Skeletal muscle tissue (tissue), 4 donors: Measurements from ENCODE around the gene LAMA2. TPM values are rescaled to one million over a fixed set of nuclear protein-coding genes. Genes with fewer than 3 reads are reported as not detected.

ENCODE experiments used
- H3K27ac ChIP-seq: one replicate; pipeline ENCODE4 v1.7.0; 2013; ENCODE audit warnings: mild to moderate bottlenecking, low read depth, low read length, inconsistent platforms
- H3K27me3 ChIP-seq, 3 donors: one replicate each; pipeline ENCODE4 v1.7.0; 2013; ENCODE audit warnings: low read length in 3 of 3; ENCODE audit not compliant: control insufficient read depth in 3 of 3, insufficient read depth in 3 of 3
- H3K36me3 ChIP-seq, 3 donors: one replicate each; pipeline ENCODE4 v1.7.0; 2013; ENCODE audit warnings: low read length in 3 of 3; ENCODE audit not compliant: control insufficient read depth in 3 of 3, insufficient read depth in 3 of 3
- H3K4me1 ChIP-seq, 3 donors: one replicate each; pipeline ENCODE4 v1.7.0; 2013; ENCODE audit warnings: low read length in 3 of 3, mild to moderate bottlenecking in 3 of 3; ENCODE audit not compliant: control insufficient read depth in 3 of 3, insufficient read depth in 3 of 3
- H3K4me3 ChIP-seq, 3 donors: one replicate each; pipeline ENCODE4 v1.7.0; 2013; ENCODE audit warnings: low read length in 3 of 3
- H3K9ac ChIP-seq, 3 donors: one replicate each; pipeline ENCODE4 v1.7.0; 2013; ENCODE audit warnings: low read length in 3 of 3, mild to moderate bottlenecking in 3 of 3, moderate library complexity in 2 of 3, low read depth in 1 of 3
- H3K9me3 ChIP-seq, 3 donors: one replicate each; pipeline ENCODE4 v1.7.0; 2013; ENCODE audit warnings: low read length in 3 of 3; ENCODE audit not compliant: control insufficient read depth in 3 of 3
- total RNA-seq: library from RNA; depleted of rRNA; stranded (reverse); fragments of >200 nt; gene quantifications from one replicate; pipeline ENCODE4 v1.2.3, GENCODE V29; 2014
- donor health status: Osteomylitis.

The LAMA2 gene
- total RNA-seq, 1 donor from 2014 or later, result 187 TPM

- H3K9me3 ChIP-seq, result no peaks in the 10 kb centered on the region
- no peaks in the 10 kb centered on the region for H3K4me1 ChIP-seq
- H3K36me3 ChIP-seq, result no peaks in the 10 kb centered on the region
- no peaks in the 10 kb centered on the region for H3K27me3 ChIP-seq
- no peak overlapping the region for H3K27ac ChIP-seq
- no peak overlapping the region for H3K4me3 ChIP-seq
- H3K9ac ChIP-seq, result no peak overlapping the region
Measured at GRCh38 chr6:129342243-129342642, 459.3 kb downstream of the LAMA2 start.

GRCh38 chr6:129342796-129343195 is 459.9 kb downstream of the LAMA2 start:
- no peaks in the 10 kb centered on the region for H3K4me1 ChIP-seq
- no peak overlapping the region for H3K9ac ChIP-seq
- H3K36me3 ChIP-seq, result no peaks in the 10 kb centered on the region
- no peaks in the 10 kb centered on the region for H3K27me3 ChIP-seq
- no peaks in the 10 kb centered on the region for H3K9me3 ChIP-seq
- H3K4me3 ChIP-seq, result no peak overlapping the region
- no peak overlapping the region for H3K27ac ChIP-seq

- H3K4me1 ChIP-seq, result no peaks in the 10 kb centered on the region
- no peak overlapping the region for H3K4me3 ChIP-seq
- no peaks in the 10 kb centered on the region for H3K27me3 ChIP-seq
- no peak overlapping the region for H3K9ac ChIP-seq
- no peaks in the 10 kb centered on the region for H3K36me3 ChIP-seq
- H3K9me3 ChIP-seq, result no peaks in the 10 kb centered on the region
- no peak overlapping the region for H3K27ac ChIP-seq
Measured at GRCh38 chr6:129344379-129344778, 461.4 kb downstream of the LAMA2 start.

GRCh38 chr6:129345890-129346289 is 463.0 kb downstream of the LAMA2 start:
- no peak overlapping the region for H3K27ac ChIP-seq
- H3K4me1 ChIP-seq, result no peaks in the 10 kb centered on the region
- no peaks in the 10 kb centered on the region for H3K9me3 ChIP-seq
- no peak overlapping the region for H3K9ac ChIP-seq
- H3K36me3 ChIP-seq, result peaks cover 0 to 2% (median 0%) of the 10 kb centered on the region in 3 donors
- H3K27me3 ChIP-seq, result no peaks in the 10 kb centered on the region
- H3K4me3 ChIP-seq, result no peak overlapping the region

GRCh38 chr6:129346964-129347363 is 464.0 kb downstream of the LAMA2 start:
- H3K4me1 ChIP-seq, result no peaks in the 10 kb centered on the region
- no peaks in the 10 kb centered on the region for H3K27me3 ChIP-seq
- H3K27ac ChIP-seq, result no peak overlapping the region
- no peak overlapping the region for H3K9ac ChIP-seq
- H3K36me3 ChIP-seq, result peaks cover 0 to 2% (median 0%) of the 10 kb centered on the region in 3 donors
- no peaks in the 10 kb centered on the region for H3K9me3 ChIP-seq
- H3K4me3 ChIP-seq, result no peak overlapping the region

GRCh38 chr6:129350278-129350677 is 467.3 kb downstream of the LAMA2 start:
- H3K9me3 ChIP-seq, result no peaks in the 10 kb centered on the region
- H3K9ac ChIP-seq, result no peak overlapping the region
- no peak overlapping the region for H3K27ac ChIP-seq
- H3K36me3 ChIP-seq, result peaks cover 0 to 2% (median 0%) of the 10 kb centered on the region in 3 donors
- H3K4me3 ChIP-seq, result no peak overlapping the region
- H3K4me1 ChIP-seq, result peaks cover 0 to 3% (median 0%) of the 10 kb centered on the region in 3 donors
- H3K27me3 ChIP-seq, result no peaks in the 10 kb centered on the region

GRCh38 chr6:129351807-129352206 is 468.9 kb downstream of the LAMA2 start:
- Histone ChIP-seq H3K9ac (no peak overlapping the region), H3K9me3 (no peaks in the 10 kb centered on the region), H3K4me1 (peaks cover 0 to 3% (median 0%) of the 10 kb centered on the region in 3 donors), H3K27ac (no peak overlapping the region), H3K36me3 (peaks cover 0 to 2% (median 0%) of the 10 kb centered on the region in 3 donors), H3K4me3 (no peak overlapping the region), H3K27me3 (no peaks in the 10 kb centered on the region)

- H3K9ac ChIP-seq, result no peak overlapping the region
- no peak overlapping the region for H3K27ac ChIP-seq
- H3K27me3 ChIP-seq, result no peaks in the 10 kb centered on the region
- H3K4me3 ChIP-seq, result no peak overlapping the region
- no peaks in the 10 kb centered on the region for H3K9me3 ChIP-seq
- peaks cover 0 to 3% (median 0%) of the 10 kb centered on the region in 3 donors for H3K4me1 ChIP-seq
- peaks cover 0 to 2% (median 0%) of the 10 kb centered on the region in 3 donors for H3K36me3 ChIP-seq
Measured at GRCh38 chr6:129353067-129353466, 470.1 kb downstream of the LAMA2 start.

- Histone ChIP-seq H3K9ac (no peak overlapping the region), H3K4me3 (no peak overlapping the region), H3K27me3 (no peaks in the 10 kb centered on the region), H3K36me3 (no peaks in the 10 kb centered on the region), H3K9me3 (no peaks in the 10 kb centered on the region), H3K27ac (no peak overlapping the region), H3K4me1 (peaks cover 0 to 3% (median 0%) of the 10 kb centered on the region in 3 donors)
Measured at GRCh38 chr6:129356129-129356528, 473.2 kb downstream of the LAMA2 start.

GRCh38 chr6:129359811-129360681 is 477.1 kb downstream of the LAMA2 start:
- no peak overlapping the region for H3K27ac ChIP-seq
- no peak overlapping the region for H3K4me3 ChIP-seq
- H3K36me3 ChIP-seq, result no peaks in the 10 kb centered on the region
- H3K9ac ChIP-seq, result no peak overlapping the region
- H3K9me3 ChIP-seq, result no peaks in the 10 kb centered on the region
- H3K4me1 ChIP-seq, result no peaks in the 10 kb centered on the region
- H3K27me3 ChIP-seq, result no peaks in the 10 kb centered on the region
